ENCODE data around the gene ANKRD65. TPM values are rescaled to one million over a fixed set of nuclear protein-coding genes. Genes with fewer than 3 reads are reported as not detected.

The ANKRD65 gene
- total RNA-seq, 1 experiment from 2014 or later, result 3.2 TPM

- no peaks in the 10 kb centered on the region for H3K4me1 Mint-ChIP-seq (ENCODE audit: low read depth, unreplicated experiment)
- Histone ChIP-seq H3K4me3 (ENCODE audit: low read depth, low read length) (no peak overlapping the region), H3K9me3 (no peaks in the 10 kb centered on the region), H3K4me1 (peaks cover 10% of the 10 kb centered on the region; the same call in 1 of the 2 replicates), H3K36me3 (ENCODE audit: control insufficient read depth, insufficient read depth, low read length) (no peaks in the 10 kb centered on the region; the same call in none of the 2 replicates), H3K27me3 (replicated peaks; ENCODE audit: control insufficient read depth, insufficient read depth, low read length) (no peaks in the 10 kb centered on the region)
- BruUV-seq (replicated peaks), result no TSS peak
- ChIA-PET POLR2A (interaction anchor here (0.6 kb wide), 1 partner anchor 14 kb away, joined by 9 read pairs; no protein-coding TSS in a partner anchor), CTCF (no interaction called here)
- H3K27me3 Mint-ChIP-seq (ENCODE audit: insufficient read depth, unreplicated experiment), result no peaks in the 10 kb centered on the region
- TF ChIP-seq CTCF (IDR thresholded peaks at IDR 0.05; ENCODE audit: insufficient read depth in 1 of 2, low read depth in 1 of 2, low read length in 1 of 2, severe bottlenecking in 1 of 2, unreplicated experiment in 1 of 2), result no peak
- no peaks in the 10 kb centered on the region for H3K9me3 Mint-ChIP-seq (ENCODE audit: unreplicated experiment)
- H3K4me3 Mint-ChIP-seq (ENCODE audit: unreplicated experiment), result no peak overlapping the region
- intact Hi-C loops (cut with micrococcal nuclease; ENCODE audit: unreplicated experiment), result no loop called here
- H3K27ac Mint-ChIP-seq (ENCODE audit: unreplicated experiment), result no peak overlapping the region
- H3K36me3 Mint-ChIP-seq (ENCODE audit: insufficient read depth, unreplicated experiment), result peaks cover 90% of the 10 kb centered on the region
- no peak for DNase-seq
Measured at GRCh38 chr1:1393014-1393413, 28.1 kb downstream of the ANKRD65 start.

- H3K9me3 ChIP-seq, result no peaks in the 10 kb centered on the region
- intact Hi-C loops (cut with micrococcal nuclease; ENCODE audit: unreplicated experiment), result no loop called here
- H3K4me1 Mint-ChIP-seq (ENCODE audit: low read depth, unreplicated experiment), result no peaks in the 10 kb centered on the region
- ChIA-PET POLR2A (no interaction called here), CTCF (no interaction called here)
- H3K27ac Mint-ChIP-seq (ENCODE audit: unreplicated experiment), result no peak overlapping the region
- TF ChIP-seq CTCF (IDR thresholded peaks at IDR 0.05; ENCODE audit: insufficient read depth in 1 of 2, low read depth in 1 of 2, low read length in 1 of 2, severe bottlenecking in 1 of 2, unreplicated experiment in 1 of 2), result no peak
- no peaks in the 10 kb centered on the region; the same call in none of the 2 replicates for H3K36me3 ChIP-seq (ENCODE audit: control insufficient read depth, insufficient read depth, low read length)
- no TSS peak for BruUV-seq (replicated peaks)
- no peaks in the 10 kb centered on the region for H3K27me3 ChIP-seq (replicated peaks; ENCODE audit: control insufficient read depth, insufficient read depth, low read length)
- no peaks in the 10 kb centered on the region for H3K27me3 Mint-ChIP-seq (ENCODE audit: insufficient read depth, unreplicated experiment)
- H3K4me3 ChIP-seq (ENCODE audit: low read depth, low read length), result no peak overlapping the region
- H3K9me3 Mint-ChIP-seq (ENCODE audit: unreplicated experiment), result no peaks in the 10 kb centered on the region
- H3K4me1 ChIP-seq, result no peaks in the 10 kb centered on the region
- peaks cover 96% of the 10 kb centered on the region for H3K36me3 Mint-ChIP-seq (ENCODE audit: insufficient read depth, unreplicated experiment)
- H3K4me3 Mint-ChIP-seq (ENCODE audit: unreplicated experiment), result no peak overlapping the region
- DNase-seq, result no peak
Measured at GRCh38 chr1:1391225-1391624, 29.9 kb downstream of the ANKRD65 start.

- TF ChIP-seq CTCF (IDR thresholded peaks at IDR 0.05; ENCODE audit: insufficient read depth in 1 of 2, low read depth in 1 of 2, low read length in 1 of 2, severe bottlenecking in 1 of 2, unreplicated experiment in 1 of 2), result no peak
- BruUV-seq (replicated peaks), result no TSS peak
- Histone ChIP-seq H3K27me3 (replicated peaks; ENCODE audit: control insufficient read depth, insufficient read depth, low read length) (no peaks in the 10 kb centered on the region), H3K36me3 (ENCODE audit: control insufficient read depth, insufficient read depth, low read length) (no peaks in the 10 kb centered on the region; the same call in none of the 2 replicates), H3K4me3 (ENCODE audit: low read depth, low read length) (no peak overlapping the region), H3K9me3 (no peaks in the 10 kb centered on the region), H3K4me1 (no peaks in the 10 kb centered on the region)
- Mint-ChIP-seq H3K27me3 (ENCODE audit: insufficient read depth, unreplicated experiment) (no peaks in the 10 kb centered on the region), H3K27ac (ENCODE audit: unreplicated experiment) (no peak overlapping the region), H3K4me3 (ENCODE audit: unreplicated experiment) (no peak overlapping the region), H3K36me3 (ENCODE audit: insufficient read depth, unreplicated experiment) (peaks cover 97% of the 10 kb centered on the region), H3K4me1 (ENCODE audit: low read depth, unreplicated experiment) (no peaks in the 10 kb centered on the region), H3K9me3 (ENCODE audit: unreplicated experiment) (no peaks in the 10 kb centered on the region)
- POLR2A ChIA-PET, result no interaction called here
- CTCF ChIA-PET, result no interaction called here
- DNase-seq, result no peak
- intact Hi-C loops (cut with micrococcal nuclease; ENCODE audit: unreplicated experiment), result no loop called here
Measured at GRCh38 chr1:1390675-1391074, 30.4 kb downstream of the ANKRD65 start.
